HFFc6 (cell line): ENCODE results near the gene MSL3B.

Experiments used
- DNase-seq: peaks from one replicate; pipeline ENCODE4 v3.0.0-alpha.2; 2018
- H3K27ac Mint-ChIP-seq: 2 replicates; pipeline ENCODE4 v1.8.0; 2020; ENCODE audit warnings: mild to moderate bottlenecking, mixed read lengths
- H3K27me3 Mint-ChIP-seq: 2 replicates; pipeline ENCODE4 v1.8.0; 2021; ENCODE audit warnings: mild to moderate bottlenecking, moderate library complexity, mixed read lengths; ENCODE audit not compliant: insufficient read depth
- H3K36me3 Mint-ChIP-seq: 2 replicates; pipeline ENCODE4 v1.8.0; 2021; ENCODE audit warnings: low read depth, mixed read lengths
- H3K4me1 Mint-ChIP-seq: 2 replicates; pipeline ENCODE4 v1.8.0; 2020; ENCODE audit warnings: low read depth, mixed read lengths
- H3K4me3 Mint-ChIP-seq: 2 replicates; pipeline ENCODE4 v1.8.0; 2020; ENCODE audit warnings: mild to moderate bottlenecking, moderate library complexity, mixed read lengths
- H3K9me3 Mint-ChIP-seq: 2 replicates; pipeline ENCODE4 v1.8.0; 2020; ENCODE audit warnings: mild to moderate bottlenecking, mixed read lengths
- CTCF ChIP-seq: fragments of 200-600 bp; sonication (generic); IDR thresholded peaks from 2 replicates; pipeline ENCODE4 v1.5.0; 2021; ENCODE audit warnings: antibody characterized with exemption, mild to moderate bottlenecking

MSL3B gene

GRCh38 chr2:233818639-233819621 lies 49.3 kb downstream of the MSL3B start:
- Mint-ChIP-seq H3K4me1 (no peaks in the 10 kb centered on the region), H3K4me3 (no peak overlapping the region), H3K36me3 (no peaks in the 10 kb centered on the region), H3K27me3 (peaks cover 23% of the 10 kb centered on the region), H3K9me3 (no peaks in the 10 kb centered on the region), H3K27ac (no peak overlapping the region)
- TF ChIP-seq CTCF = no peak
- no peak for DNase-seq

GRCh38 chr2:233817995-233818638 lies 50.1 kb downstream of the MSL3B start:
- Mint-ChIP-seq H3K27ac (no peak overlapping the region), H3K9me3 (no peaks in the 10 kb centered on the region), H3K4me1 (no peaks in the 10 kb centered on the region), H3K36me3 (no peaks in the 10 kb centered on the region), H3K4me3 (no peak overlapping the region), H3K27me3 (peaks cover 22% of the 10 kb centered on the region)
- TF ChIP-seq CTCF = no peak
- DNase-seq = no peak

- H3K4me1 Mint-ChIP-seq = no peaks in the 10 kb centered on the region
- H3K4me3 Mint-ChIP-seq = no peak overlapping the region
- H3K27ac Mint-ChIP-seq = no peak overlapping the region
- H3K36me3 Mint-ChIP-seq = no peaks in the 10 kb centered on the region
- peaks cover 20% of the 10 kb centered on the region for H3K27me3 Mint-ChIP-seq
- no peak for TF ChIP-seq CTCF
- DNase-seq = no peak
- H3K9me3 Mint-ChIP-seq = no peaks in the 10 kb centered on the region
Measured at GRCh38 chr2:233817361-233817911, 50.8 kb downstream of the MSL3B start.

- H3K27me3 Mint-ChIP-seq = peaks cover 20% of the 10 kb centered on the region
- no peaks in the 10 kb centered on the region for H3K4me1 Mint-ChIP-seq
- no peak for DNase-seq
- no peaks in the 10 kb centered on the region for H3K9me3 Mint-ChIP-seq
- H3K4me3 Mint-ChIP-seq = no peak overlapping the region
- no peak for TF ChIP-seq CTCF
- H3K36me3 Mint-ChIP-seq = no peaks in the 10 kb centered on the region
- H3K27ac Mint-ChIP-seq = no peak overlapping the region
Measured at GRCh38 chr2:233816771-233817170, 51.4 kb downstream of the MSL3B start.

GRCh38 chr2:233816334-233816733 lies 51.9 kb downstream of the MSL3B start:
- Mint-ChIP-seq H3K36me3 (no peaks in the 10 kb centered on the region), H3K4me3 (no peak overlapping the region), H3K9me3 (no peaks in the 10 kb centered on the region), H3K27me3 (peaks cover 18% of the 10 kb centered on the region), H3K27ac (no peak overlapping the region), H3K4me1 (no peaks in the 10 kb centered on the region)
- TF ChIP-seq CTCF = no peak
- DNase-seq = no peak
